Stimulated activated naive B cell treated with anti-CD40 and anti-IgM and Interleukin-4, amounts not matched to agents 10 μg/mL and 1 μg/mL and 100 μg/mL, for 72 hours (primary cell): Measurements from ENCODE around the gene OSBPL10.

ENCODE experiments used
- ATAC-seq, 2 donors: fragments of 150-1000 bp; cut with Tn5 transposase; replicated peaks; 2 replicates each; pipeline ENCODE4 v1.10.0; 2021; ENCODE audit warnings: moderate library complexity in 1 of 2
- DNase-seq: peaks from one replicate; pipeline ENCODE4 v3.0.0; 2021
- H3K27ac Mint-ChIP-seq: one replicate; pipeline ENCODE4 v1.8.0; 2022; ENCODE audit warnings: mild to moderate bottlenecking, mixed read lengths
- H3K27me3 Mint-ChIP-seq, 2 donors: one replicate each; pipeline ENCODE4 v1.8.0; 2022; ENCODE audit warnings: mixed read lengths in 2 of 2
- H3K36me3 Mint-ChIP-seq, 2 donors: one replicate each; pipeline ENCODE4 v1.8.0; 2022; ENCODE audit warnings: mixed read lengths in 2 of 2, mild to moderate bottlenecking in 1 of 2
- H3K4me1 Mint-ChIP-seq, 2 donors: one replicate each; pipeline ENCODE4 v1.8.0; 2022; ENCODE audit warnings: mixed read lengths in 2 of 2, mild to moderate bottlenecking in 1 of 2
- H3K4me3 Mint-ChIP-seq, 2 donors: one replicate each; pipeline ENCODE4 v1.8.0; 2022; ENCODE audit warnings: mild to moderate bottlenecking in 2 of 2, mixed read lengths in 2 of 2, moderate library complexity in 1 of 2
- H3K9me3 Mint-ChIP-seq, 2 donors: one replicate each; pipeline ENCODE4 v1.8.0; 2022; ENCODE audit warnings: mixed read lengths in 2 of 2, mild to moderate bottlenecking in 1 of 2

OSBPL10 gene

GRCh38 chr3:31772758-31773473 is 208.1 kb downstream of the OSBPL10 start:
- H3K4me3 Mint-ChIP-seq: peak overlapping the region in 1 of 2 donors; percentile 25
- no peaks in the 10 kb centered on the region for H3K9me3 Mint-ChIP-seq
- ATAC-seq: no peak
- H3K27me3 Mint-ChIP-seq: no peaks in the 10 kb centered on the region
- peaks cover 29 to 52% of the 10 kb centered on the region in 2 donors for H3K4me1 Mint-ChIP-seq
- H3K36me3 Mint-ChIP-seq: peaks cover 17 to 37% of the 10 kb centered on the region in 2 donors
- peak overlapping the region; percentile 85 for H3K27ac Mint-ChIP-seq
- no peak for DNase-seq

GRCh38 chr3:31772272-31772671 is 208.8 kb downstream of the OSBPL10 start:
- Mint-ChIP-seq H3K27ac (peak overlapping the region; percentile 85), H3K4me3 (peak overlapping the region in 1 of 2 donors; percentile 25), H3K9me3 (no peaks in the 10 kb centered on the region), H3K36me3 (peaks cover 20 to 42% of the 10 kb centered on the region in 2 donors), H3K4me1 (peaks cover 30 to 52% of the 10 kb centered on the region in 2 donors), H3K27me3 (no peaks in the 10 kb centered on the region)
- DNase-seq: no peak
- peak; percentile 81 to 88 for ATAC-seq

DNA sequence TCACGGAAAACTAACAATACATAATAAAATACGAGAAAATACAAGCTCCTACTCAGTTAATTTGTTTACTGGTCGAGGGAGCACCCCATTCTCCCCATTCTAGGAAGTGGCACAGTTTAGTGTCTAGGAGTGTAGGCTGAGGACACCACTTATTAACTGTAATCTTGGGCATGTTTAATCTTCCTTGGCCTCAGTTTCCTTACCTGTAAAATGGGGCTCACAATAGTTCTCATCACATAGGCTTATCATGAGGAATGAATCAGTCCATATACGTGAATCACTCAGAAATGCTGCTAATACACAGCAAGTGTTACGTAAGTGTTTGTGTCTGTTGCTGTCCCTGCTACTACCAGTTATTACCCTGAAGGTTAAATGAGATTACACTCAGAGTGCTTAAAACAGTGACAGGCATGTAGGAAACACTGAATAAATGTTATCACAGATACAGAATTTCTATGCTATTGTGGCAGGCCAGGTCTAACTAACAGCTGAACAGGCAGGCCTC is 210.2 kb downstream of the OSBPL10 start:
- no peaks in the 10 kb centered on the region for H3K9me3 Mint-ChIP-seq
- no peak overlapping the region for H3K4me3 Mint-ChIP-seq
- H3K36me3 Mint-ChIP-seq: peaks cover 22 to 44% of the 10 kb centered on the region in 2 donors
- DNase-seq: no peak
- H3K27me3 Mint-ChIP-seq: no peaks in the 10 kb centered on the region
- no peak for ATAC-seq
- H3K27ac Mint-ChIP-seq: no peak overlapping the region
- H3K4me1 Mint-ChIP-seq: peaks cover 32 to 63% of the 10 kb centered on the region in 2 donors

GRCh38 chr3:31768479-31769125 is 212.5 kb downstream of the OSBPL10 start:
- Mint-ChIP-seq H3K4me1 (peaks cover 35 to 75% of the 10 kb centered on the region in 2 donors), H3K27me3 (no peaks in the 10 kb centered on the region), H3K4me3 (no peak overlapping the region), H3K27ac (peak overlapping the region; percentile 82), H3K36me3 (peaks cover 14 to 32% of the 10 kb centered on the region in 2 donors), H3K9me3 (no peaks in the 10 kb centered on the region)
- ATAC-seq (peak; percentile 46 to 50), DNase-seq (no peak)

GRCh38 chr3:31767920-31768319 is 213.1 kb downstream of the OSBPL10 start:
- H3K36me3 Mint-ChIP-seq: peaks cover 15 to 31% of the 10 kb centered on the region in 2 donors
- no peak overlapping the region for H3K4me3 Mint-ChIP-seq
- peak overlapping the region; percentile 32 for H3K27ac Mint-ChIP-seq
- H3K9me3 Mint-ChIP-seq: no peaks in the 10 kb centered on the region
- ATAC-seq: no peak
- DNase-seq: no peak
- H3K4me1 Mint-ChIP-seq: peaks cover 30 to 72% of the 10 kb centered on the region in 2 donors
- no peaks in the 10 kb centered on the region for H3K27me3 Mint-ChIP-seq

DNA sequence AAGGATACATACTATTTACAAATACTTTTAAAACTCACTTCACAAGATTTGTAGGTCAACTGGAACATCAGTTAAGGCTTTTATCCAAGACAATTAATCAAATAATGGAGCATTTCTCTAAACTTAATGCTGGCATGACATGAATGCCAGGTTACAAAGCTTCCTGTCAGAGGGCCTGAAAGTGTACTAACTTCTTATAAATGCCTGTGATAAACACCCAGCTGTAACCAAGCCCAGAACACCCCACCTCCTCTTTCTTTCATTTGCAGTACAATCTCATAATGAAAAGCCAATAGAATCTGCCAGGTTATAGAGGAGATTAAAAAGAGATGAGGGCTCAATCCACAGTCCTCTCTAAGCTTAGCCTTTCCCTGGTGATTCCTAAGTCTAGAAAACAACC is 214.4 kb downstream of the OSBPL10 start:
- no peak overlapping the region for H3K4me3 Mint-ChIP-seq
- peaks cover 19 to 37% of the 10 kb centered on the region in 2 donors for H3K36me3 Mint-ChIP-seq
- no peak for DNase-seq
- no peaks in the 10 kb centered on the region for H3K27me3 Mint-ChIP-seq
- H3K27ac Mint-ChIP-seq: no peak overlapping the region
- H3K4me1 Mint-ChIP-seq: peaks cover 31 to 69% of the 10 kb centered on the region in 2 donors
- no peaks in the 10 kb centered on the region for H3K9me3 Mint-ChIP-seq
- no peak for ATAC-seq

- Mint-ChIP-seq H3K27me3 (no peaks in the 10 kb centered on the region), H3K4me1 (peaks cover 31 to 67% of the 10 kb centered on the region in 2 donors), H3K4me3 (no peak overlapping the region), H3K27ac (no peak overlapping the region), H3K36me3 (peaks cover 19 to 39% of the 10 kb centered on the region in 2 donors), H3K9me3 (no peaks in the 10 kb centered on the region)
- no peak for ATAC-seq
- DNase-seq: no peak
These were observed 215.2 kb downstream of the OSBPL10 start for GRCh38 chr3:31765871-31766270.

DNA sequence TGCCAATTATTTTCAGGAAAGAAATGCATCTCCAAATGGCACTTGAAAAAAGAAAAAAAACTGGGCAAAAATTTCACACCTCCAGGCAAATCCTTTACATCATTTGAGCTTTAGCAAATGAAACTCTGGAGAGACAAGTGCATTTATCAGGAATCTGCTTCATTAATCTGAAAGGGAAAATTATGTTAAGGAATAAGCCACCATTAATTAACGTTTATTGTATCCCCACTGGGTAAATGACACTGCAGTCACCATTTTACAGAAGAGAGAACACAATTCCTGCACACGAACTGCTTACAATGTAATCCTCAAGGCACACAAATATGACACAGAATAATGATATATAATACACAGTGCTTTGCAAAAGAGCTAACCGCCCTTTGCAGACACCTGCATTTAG is 217.3 kb downstream of the OSBPL10 start:
- DNase-seq (no peak), ATAC-seq (no peak)
- Mint-ChIP-seq H3K27me3 (no peaks in the 10 kb centered on the region), H3K9me3 (no peaks in the 10 kb centered on the region), H3K4me1 (peaks cover 30 to 65% of the 10 kb centered on the region in 2 donors), H3K27ac (no peak overlapping the region), H3K4me3 (no peak overlapping the region), H3K36me3 (peaks cover 19 to 43% of the 10 kb centered on the region in 2 donors)

GRCh38 chr3:31762888-31763351 is 218.1 kb downstream of the OSBPL10 start:
- ATAC-seq (no peak), DNase-seq (no peak)
- Mint-ChIP-seq H3K27me3 (no peaks in the 10 kb centered on the region), H3K4me3 (no peak overlapping the region), H3K4me1 (peaks cover 34 to 68% of the 10 kb centered on the region in 2 donors), H3K36me3 (peaks cover 19 to 43% of the 10 kb centered on the region in 2 donors), H3K9me3 (no peaks in the 10 kb centered on the region), H3K27ac (no peak overlapping the region)

DNA sequence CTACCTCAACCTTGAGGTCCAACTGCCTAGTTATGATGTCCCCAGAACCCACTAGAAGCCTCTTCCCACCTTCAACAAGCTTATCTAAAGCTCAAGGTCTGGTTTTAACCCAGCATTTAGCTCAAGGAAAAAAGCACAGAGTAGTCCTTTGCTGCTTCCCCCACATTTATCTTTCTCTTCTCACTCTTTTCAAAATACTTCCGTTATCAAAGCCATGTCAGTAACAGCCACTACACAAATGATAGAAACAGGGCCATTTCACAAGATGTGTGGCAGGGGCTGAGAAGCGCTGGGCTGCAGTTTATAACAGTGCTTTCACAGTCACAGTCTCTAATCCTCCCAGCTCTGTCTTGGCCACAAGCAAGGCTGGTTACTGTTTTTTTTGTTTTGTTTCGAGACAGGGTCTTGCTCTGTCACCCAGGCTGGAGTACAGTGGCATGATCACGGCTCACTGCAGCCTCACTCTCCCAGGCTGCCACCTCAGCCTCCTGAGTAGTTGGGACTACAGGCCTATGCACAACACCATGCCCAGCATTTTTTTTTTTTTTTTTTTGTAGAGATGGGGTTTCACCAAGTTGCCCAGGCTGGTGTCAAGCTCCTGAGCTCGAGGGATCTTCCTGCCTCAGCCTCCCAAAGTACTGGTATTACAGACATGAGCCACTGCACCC is 218.8 kb downstream of the OSBPL10 start:
- Mint-ChIP-seq H3K27me3 (no peaks in the 10 kb centered on the region), H3K36me3 (peaks cover 14 to 41% of the 10 kb centered on the region in 2 donors), H3K27ac (peak overlapping the region; percentile 3), H3K9me3 (no peaks in the 10 kb centered on the region), H3K4me1 (peaks cover 35 to 68% of the 10 kb centered on the region in 2 donors), H3K4me3 (no peak overlapping the region)
- DNase-seq (no peak), ATAC-seq (no peak)

- Mint-ChIP-seq H3K27ac (no peak overlapping the region), H3K36me3 (peaks cover 10 to 43% of the 10 kb centered on the region in 2 donors), H3K4me3 (no peak overlapping the region), H3K27me3 (no peaks in the 10 kb centered on the region), H3K4me1 (peaks cover 40 to 68% of the 10 kb centered on the region in 2 donors), H3K9me3 (no peaks in the 10 kb centered on the region)
- no peak for ATAC-seq
- no peak for DNase-seq
These were observed 220.4 kb downstream of the OSBPL10 start for GRCh38 chr3:31760654-31761053.

GRCh38 chr3:31758322-31758965 is 222.6 kb downstream of the OSBPL10 start:
- Mint-ChIP-seq H3K27ac (peak overlapping the region; percentile 7), H3K4me3 (no peak overlapping the region), H3K4me1 (peaks cover 41 to 65% of the 10 kb centered on the region in 2 donors), H3K36me3 (peaks cover 15 to 53% of the 10 kb centered on the region in 2 donors), H3K9me3 (no peaks in the 10 kb centered on the region), H3K27me3 (no peaks in the 10 kb centered on the region)
- ATAC-seq (no peak), DNase-seq (no peak)

DNA sequence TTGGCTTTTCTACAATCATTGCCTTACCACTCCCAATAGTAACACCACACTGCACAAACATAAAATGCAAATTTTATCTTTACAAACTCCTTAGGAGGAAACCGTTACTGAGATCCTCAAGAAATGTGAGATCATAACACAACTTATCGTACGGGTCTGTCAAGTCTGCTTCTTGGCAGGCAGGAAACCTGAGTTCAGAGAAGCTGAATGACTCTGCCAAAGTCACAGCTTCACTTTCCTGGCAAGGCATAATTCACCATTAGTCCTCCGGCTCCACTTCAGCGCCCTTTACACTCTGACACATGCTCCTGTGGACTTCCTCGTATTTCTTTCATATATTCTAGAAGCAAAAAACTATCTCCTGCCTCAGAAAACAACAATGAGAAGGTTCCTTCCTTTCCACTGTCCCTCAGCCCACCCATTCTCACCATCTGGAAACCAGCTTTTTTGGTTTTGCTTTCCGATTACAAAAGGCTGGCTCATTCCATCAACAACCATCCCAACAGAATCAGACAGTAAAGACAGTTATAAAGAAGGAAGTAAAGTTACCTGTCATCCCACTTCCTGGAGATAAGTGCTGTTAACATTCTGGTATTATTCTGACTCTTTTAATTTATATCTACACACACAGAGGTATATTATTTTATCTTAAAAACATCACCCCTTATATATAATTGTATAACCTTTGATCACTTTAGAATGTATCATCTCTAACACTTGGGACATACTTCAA is 225.0 kb downstream of the OSBPL10 start:
- peaks cover 22 to 53% of the 10 kb centered on the region in 2 donors for H3K36me3 Mint-ChIP-seq
- peak overlapping the region; percentile 80 for H3K27ac Mint-ChIP-seq
- DNase-seq (no peak), ATAC-seq (peak; percentile 50 to 57)
- no peaks in the 10 kb centered on the region for H3K9me3 Mint-ChIP-seq
- H3K27me3 Mint-ChIP-seq: no peaks in the 10 kb centered on the region
- peaks cover 41 to 62% of the 10 kb centered on the region in 2 donors for H3K4me1 Mint-ChIP-seq
- peak overlapping the region; percentile 48 to 52 for H3K4me3 Mint-ChIP-seq
